DMS153 (cell line): ENCODE results near the gene LMTK3.

Experiments used
- DNase-seq: peaks from one replicate; lab custom pipeline; 2025; lab: John Stamatoyannopoulos, UW

Gene LMTK3

GRCh38 chr19:48445256-48445605 is 66.4 kb downstream of the LMTK3 start:
- peak; percentile 86 for DNase-seq

GRCh38 chr19:48444936-48445200 is 66.8 kb downstream of the LMTK3 start:
- DNase-seq: no peak

- no peak for DNase-seq
Measured at GRCh38 chr19:48444129-48444935, 67.3 kb downstream of the LMTK3 start.

GRCh38 chr19:48443731-48444128 is 67.9 kb downstream of the LMTK3 start:
- no peak for DNase-seq

- no peak for DNase-seq
Measured at GRCh38 chr19:48443256-48443655, 68.4 kb downstream of the LMTK3 start.

GRCh38 chr19:48442116-48443035 is 69.3 kb downstream of the LMTK3 start:
- DNase-seq: no peak

GRCh38 chr19:48441360-48442050 is 70.1 kb downstream of the LMTK3 start:
- DNase-seq: no peak

GRCh38 chr19:48436586-48436985 is 75.0 kb downstream of the LMTK3 start:
- DNase-seq: no peak
